ENCODE measurements around the gene LRRC55.

- TF ChIP-seq POLR2A (IDR thresholded peaks at IDR 0.05) (no peak), CTCF (IDR thresholded peaks at IDR 0.05) (no peak)
Observed at GRCh38 chr11:57200917-57201316, 19.2 kb downstream of the LRRC55 start.
